ENCODE measurements around the gene PLXND1.

GRCh38 chr3:129528589-129529100 lies 77.8 kb downstream of the PLXND1 start, which contains the start of gene RHO:
- no peak for TF ChIP-seq CTCF (IDR thresholded peaks at IDR 0.05; ENCODE audit: insufficient read depth, low read length)
- TF ChIP-seq GABPA (IDR thresholded peaks at IDR 0.05; ENCODE audit: low read depth): no peak
- TF ChIP-seq POLR2AphosphoS5 (IDR thresholded peaks at IDR 0.05; ENCODE audit: low read depth): no peak
- TF ChIP-seq, protein P1, sequence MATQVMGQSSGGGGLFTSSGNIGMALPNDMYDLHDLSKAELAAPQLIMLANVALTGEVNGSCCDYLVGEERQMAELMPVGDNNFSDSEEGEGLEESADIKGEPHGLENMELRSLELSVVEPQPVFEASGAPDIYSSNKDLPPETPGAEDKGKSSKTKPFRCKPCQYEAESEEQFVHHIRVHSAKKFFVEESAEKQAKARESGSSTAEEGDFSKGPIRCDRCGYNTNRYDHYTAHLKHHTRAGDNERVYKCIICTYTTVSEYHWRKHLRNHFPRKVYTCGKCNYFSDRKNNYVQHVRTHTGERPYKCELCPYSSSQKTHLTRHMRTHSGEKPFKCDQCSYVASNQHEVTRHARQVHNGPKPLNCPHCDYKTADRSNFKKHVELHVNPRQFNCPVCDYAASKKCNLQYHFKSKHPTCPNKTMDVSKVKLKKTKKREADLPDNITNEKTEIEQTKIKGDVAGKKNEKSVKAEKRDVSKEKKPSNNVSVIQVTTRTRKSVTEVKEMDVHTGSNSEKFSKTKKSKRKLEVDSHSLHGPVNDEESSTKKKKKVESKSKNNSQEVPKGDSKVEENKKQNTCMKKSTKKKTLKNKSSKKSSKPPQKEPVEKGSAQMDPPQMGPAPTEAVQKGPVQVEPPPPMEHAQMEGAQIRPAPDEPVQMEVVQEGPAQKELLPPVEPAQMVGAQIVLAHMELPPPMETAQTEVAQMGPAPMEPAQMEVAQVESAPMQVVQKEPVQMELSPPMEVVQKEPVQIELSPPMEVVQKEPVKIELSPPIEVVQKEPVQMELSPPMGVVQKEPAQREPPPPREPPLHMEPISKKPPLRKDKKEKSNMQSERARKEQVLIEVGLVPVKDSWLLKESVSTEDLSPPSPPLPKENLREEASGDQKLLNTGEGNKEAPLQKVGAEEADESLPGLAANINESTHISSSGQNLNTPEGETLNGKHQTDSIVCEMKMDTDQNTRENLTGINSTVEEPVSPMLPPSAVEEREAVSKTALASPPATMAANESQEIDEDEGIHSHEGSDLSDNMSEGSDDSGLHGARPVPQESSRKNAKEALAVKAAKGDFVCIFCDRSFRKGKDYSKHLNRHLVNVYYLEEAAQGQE (IDR thresholded peaks at IDR 0.05; ENCODE audit: insufficient replicate concordance, low read depth): no peak
- TF ChIP-seq SPI1 (IDR thresholded peaks at IDR 0.05; ENCODE audit: borderline replicate concordance, low read depth): no peak
